Sigmoid colon (tissue), 7 donors: Measurements from ENCODE around the gene JPT2. TPM values are rescaled to one million over a fixed set of nuclear protein-coding genes. Genes with fewer than 3 reads are reported as not detected.
"Not testable (repeated sequence)": the region's sequence is repeated elsewhere in the genome, so short reads cannot be mapped to it uniquely, and the experiment has no call there.

Experiments used
- DNase-seq: peaks from one replicate; pipeline ENCODE4 v3.0.0-alpha.2; 2019
- H3K27ac ChIP-seq, 4 donors: fragments of 200-600 bp; sonication (generic); one replicate each; pipeline ENCODE4 v1.5.1; 2016 to 2019; ENCODE audit warnings: mild to moderate bottlenecking in 1 of 4
- H3K27me3 ChIP-seq, 3 donors: fragments of 200-600 bp; sonication (generic); one replicate each; pipeline ENCODE4 v1.5.1; 2019; ENCODE audit warnings: mild to moderate bottlenecking in 1 of 3
- H3K36me3 ChIP-seq, 4 donors: fragments of 200-600 bp; sonication (generic); one replicate each; pipeline ENCODE4 v1.5.1; 2016 to 2019
- H3K4me1 ChIP-seq, 4 donors: fragments of 200-600 bp; sonication (generic); one replicate each; pipeline ENCODE4 v1.5.1; 2017 to 2019
- H3K4me3 ChIP-seq, 4 donors: fragments of 200-600 bp; sonication (generic); one replicate each; pipeline ENCODE4 v1.5.1; 2017 to 2019; ENCODE audit warnings: mild to moderate bottlenecking in 2 of 4, moderate library complexity in 1 of 4
- H3K9me3 ChIP-seq, 4 donors: fragments of 200-600 bp in 3 of 4; sonication (generic) in 3 of 4; one replicate each; pipeline versions ENCODE4 v1.5.1 to v1.6.1; 2013 to 2019
- EP300 ChIP-seq, 4 donors: sonication (generic); formaldehyde crosslinking; IDR thresholded peaks; one replicate each; pipeline ENCODE4 v1.6.1; 2017; ENCODE audit warnings: antibody characterized with exemption in 4 of 4
- POLR2A ChIP-seq, 2 donors: fragments of 450-650 bp; IDR thresholded peaks; one replicate each; pipeline ENCODE4 v1.6.1; 2016; ENCODE audit warnings: antibody characterized with exemption in 2 of 2, mild to moderate bottlenecking in 2 of 2, moderate library complexity in 2 of 2
- POLR2AphosphoS5 ChIP-seq, 4 donors: sonication (generic); formaldehyde crosslinking; IDR thresholded peaks; one replicate each; pipeline ENCODE4 v1.6.1; 2017; ENCODE audit warnings: antibody characterized with exemption in 4 of 4
- WGBS, 2 donors: extraction: QIAGEN DNeasy Blood & Tissue Kit; methylation state at CpG; one replicate each; pipeline ENCODE4 v1.1.7; 2013; 5-methylcytosine and 5-hydroxymethylcytosine counted together
- intact Hi-C: fragments of 100-400 bp; cut with DNase I; formaldehyde crosslinking; loops from one replicate; pipeline ENCODE4 v1.15.1; 2023
- polyA plus RNA-seq, 3 donors: library from polyadenylated mRNA; stranded (reverse); fragments of 200-250 nt; gene quantifications; one replicate each; pipeline ENCODE4 v1.2.3, GENCODE V29; 2013
- total RNA-seq, 4 donors: library from RNA; depleted of rRNA; stranded (reverse); fragments of >200 nt; gene quantifications; one replicate each; pipeline ENCODE4 v1.1.0, GENCODE V29; 2016
- TF ChIP-seq, protein P1 (sequence below), 4 experiments: fragments of 450-650 bp in 3 of 4; fragments of 200-600 bp in 1 of 4; IDR thresholded peaks; one replicate each; pipeline ENCODE4 v1.5.1; 2016 to 2019; ENCODE audit warnings: antibody characterized with exemption in 4 of 4, mild to moderate bottlenecking in 3 of 4, moderate library complexity in 2 of 4
- donor health status: healthy with polysubstance abuse.
- donor health status: Bipolar disorder and iron deficiency.
- donor health status: healthy.

JPT2 gene
- total and polyA plus RNA-seq, 7 donors = 12.4 to 53.7 (median 18.1) TPM

DNA sequence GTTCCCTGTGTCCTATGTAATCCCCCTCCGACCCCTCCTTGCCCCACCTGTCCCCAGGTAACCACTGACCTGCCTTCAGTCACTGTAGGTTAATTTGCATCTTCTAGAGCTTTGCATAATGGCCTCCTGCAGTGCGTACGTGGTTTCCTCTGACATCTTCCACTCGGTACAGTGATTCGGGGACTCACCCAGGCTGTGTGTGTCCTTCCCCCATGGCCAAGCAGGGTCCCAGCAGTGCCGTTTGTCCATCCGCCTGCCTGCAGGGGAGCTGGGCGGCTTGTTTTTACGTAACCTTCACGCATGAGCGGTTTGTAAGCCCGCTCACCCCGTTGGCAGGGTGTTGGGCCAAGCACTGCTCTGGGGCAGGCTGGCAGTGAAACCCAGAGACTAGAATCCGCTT lies 35.9 kb downstream of the JPT2 start:
- Histone ChIP-seq H3K4me1 (peaks cover 0 to 21% (median 13%) of the 10 kb centered on the region in 4 donors), H3K27ac (no peak overlapping the region), H3K4me3 (no peak overlapping the region), H3K36me3 (no peaks in the 10 kb centered on the region), H3K27me3 (no peaks in the 10 kb centered on the region), H3K9me3 (no peaks in the 10 kb centered on the region)
- no peak for TF ChIP-seq POLR2AphosphoS5 (IDR thresholded peaks at IDR 0.05)
- TF ChIP-seq, protein P1, sequence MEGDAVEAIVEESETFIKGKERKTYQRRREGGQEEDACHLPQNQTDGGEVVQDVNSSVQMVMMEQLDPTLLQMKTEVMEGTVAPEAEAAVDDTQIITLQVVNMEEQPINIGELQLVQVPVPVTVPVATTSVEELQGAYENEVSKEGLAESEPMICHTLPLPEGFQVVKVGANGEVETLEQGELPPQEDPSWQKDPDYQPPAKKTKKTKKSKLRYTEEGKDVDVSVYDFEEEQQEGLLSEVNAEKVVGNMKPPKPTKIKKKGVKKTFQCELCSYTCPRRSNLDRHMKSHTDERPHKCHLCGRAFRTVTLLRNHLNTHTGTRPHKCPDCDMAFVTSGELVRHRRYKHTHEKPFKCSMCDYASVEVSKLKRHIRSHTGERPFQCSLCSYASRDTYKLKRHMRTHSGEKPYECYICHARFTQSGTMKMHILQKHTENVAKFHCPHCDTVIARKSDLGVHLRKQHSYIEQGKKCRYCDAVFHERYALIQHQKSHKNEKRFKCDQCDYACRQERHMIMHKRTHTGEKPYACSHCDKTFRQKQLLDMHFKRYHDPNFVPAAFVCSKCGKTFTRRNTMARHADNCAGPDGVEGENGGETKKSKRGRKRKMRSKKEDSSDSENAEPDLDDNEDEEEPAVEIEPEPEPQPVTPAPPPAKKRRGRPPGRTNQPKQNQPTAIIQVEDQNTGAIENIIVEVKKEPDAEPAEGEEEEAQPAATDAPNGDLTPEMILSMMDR (IDR thresholded peaks at IDR 0.05) = no peak
- TF ChIP-seq POLR2A (IDR thresholded peaks at IDR 0.05) = no peak
- TF ChIP-seq EP300 (IDR thresholded peaks at IDR 0.05) = no peak
- 75 to 89% methylated on average over 14 of the region's 14 CpGs for WGBS, 2 donors
- intact Hi-C loops = no loop called here
- DNase-seq = no peak

DNA sequence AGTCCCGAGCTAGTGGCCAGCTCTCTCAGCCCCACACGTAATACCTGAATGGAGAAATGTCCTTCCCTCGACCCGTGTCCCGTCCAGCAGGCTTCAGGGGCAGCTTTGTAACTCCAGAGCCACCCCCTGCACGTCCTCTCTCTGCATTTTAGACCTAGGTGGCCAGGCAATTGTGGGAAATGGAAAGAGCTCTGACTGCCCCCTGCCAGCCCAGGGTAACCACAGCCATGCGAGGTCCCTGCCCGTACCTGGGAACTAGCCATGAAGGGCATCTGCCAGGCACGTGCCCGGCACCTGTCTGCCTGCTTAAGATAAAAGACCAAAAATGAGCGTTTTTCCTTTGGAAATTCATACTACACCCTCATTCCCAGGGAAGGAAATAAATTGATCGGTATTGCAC lies 37.1 kb downstream of the JPT2 start:
- Histone ChIP-seq H3K36me3 (no peaks in the 10 kb centered on the region), H3K4me3 (no peak overlapping the region), H3K27me3 (no peaks in the 10 kb centered on the region), H3K4me1 (peaks cover 0 to 14% (median 6%) of the 10 kb centered on the region in 4 donors), H3K27ac (no peak overlapping the region), H3K9me3 (no peaks in the 10 kb centered on the region)
- intact Hi-C loops = no loop called here
- TF ChIP-seq EP300 (IDR thresholded peaks at IDR 0.05) (no peak), POLR2A (IDR thresholded peaks at IDR 0.05) (no peak), POLR2AphosphoS5 (IDR thresholded peaks at IDR 0.05) (no peak)
- TF ChIP-seq, protein P1 (IDR thresholded peaks at IDR 0.05) = no peak
- WGBS, 2 donors = 95% methylated on average over 12 of the region's 12 CpGs
- DNase-seq = no peak

DNA sequence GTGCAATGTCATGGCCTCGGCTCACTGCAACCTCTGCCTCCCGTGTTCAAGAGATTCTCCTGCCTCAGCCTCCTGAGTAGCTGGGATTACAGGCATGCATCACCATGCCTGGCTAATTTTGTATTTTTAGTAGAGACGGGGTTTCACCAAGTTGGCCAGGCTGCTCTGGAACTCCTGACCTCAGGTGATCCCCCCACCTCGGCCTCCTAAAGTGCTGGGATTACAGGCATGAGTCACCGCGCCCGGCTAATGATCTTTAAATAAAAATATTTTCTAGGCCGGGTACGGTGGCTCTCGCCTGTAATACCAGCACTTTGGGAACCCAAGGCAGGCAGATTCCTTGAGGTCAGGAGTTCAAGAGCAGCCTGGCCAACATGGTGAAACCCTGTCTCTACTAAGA lies 40.2 kb downstream of the JPT2 start:
- 83 to 86% methylated on average over 10 of the region's 10 CpGs for WGBS, 2 donors
- H3K4me1 ChIP-seq = peaks cover 0 to 27% (median 22%) of the 10 kb centered on the region in 4 donors
- H3K27me3 ChIP-seq, intact Hi-C loops, H3K4me3 ChIP-seq, H3K36me3 ChIP-seq, H3K9me3 ChIP-seq, H3K27ac ChIP-seq, DNase-seq: not testable (repeated sequence)

DNA sequence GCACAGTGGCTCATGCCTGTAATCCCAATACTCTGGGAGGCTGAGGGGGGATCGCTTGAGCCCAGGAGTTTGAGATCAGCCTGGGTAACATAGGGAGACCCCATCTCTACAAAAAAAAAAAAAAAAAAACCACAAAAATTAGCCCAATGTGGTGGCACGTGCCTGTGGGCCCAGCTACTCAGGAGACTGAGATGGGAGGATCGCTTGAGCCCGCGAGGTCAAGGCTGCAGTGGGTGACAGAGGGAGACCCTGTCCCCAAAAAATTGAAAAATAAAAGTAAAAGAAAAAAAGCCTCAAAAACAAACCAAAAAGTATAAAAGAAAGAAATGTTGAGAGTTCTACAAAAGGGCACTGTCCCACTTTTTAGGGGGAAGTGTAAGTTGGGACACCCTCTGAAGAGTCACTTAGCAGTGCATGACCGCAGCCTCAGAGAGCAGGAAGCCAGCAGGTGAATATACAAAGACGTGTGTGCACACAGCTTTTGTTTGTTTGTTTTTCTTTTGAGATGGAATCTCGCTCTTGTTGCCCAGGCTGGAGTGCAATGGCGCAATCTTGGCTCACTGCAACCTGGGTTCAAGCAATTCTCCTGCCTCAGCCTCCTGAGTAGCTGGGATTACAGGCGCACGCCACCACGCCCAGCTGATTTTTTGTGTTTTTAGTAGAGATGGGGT lies 41.6 kb downstream of the JPT2 start:
- H3K4me3 ChIP-seq, H3K9me3 ChIP-seq, DNase-seq, intact Hi-C loops, H3K27me3 ChIP-seq, H3K36me3 ChIP-seq, H3K27ac ChIP-seq: not testable (repeated sequence)
- WGBS, 2 donors = 76 to 81% methylated on average over 12 of the region's 12 CpGs
- H3K4me1 ChIP-seq = peaks cover 0 to 30% (median 27%) of the 10 kb centered on the region in 4 donors

DNA sequence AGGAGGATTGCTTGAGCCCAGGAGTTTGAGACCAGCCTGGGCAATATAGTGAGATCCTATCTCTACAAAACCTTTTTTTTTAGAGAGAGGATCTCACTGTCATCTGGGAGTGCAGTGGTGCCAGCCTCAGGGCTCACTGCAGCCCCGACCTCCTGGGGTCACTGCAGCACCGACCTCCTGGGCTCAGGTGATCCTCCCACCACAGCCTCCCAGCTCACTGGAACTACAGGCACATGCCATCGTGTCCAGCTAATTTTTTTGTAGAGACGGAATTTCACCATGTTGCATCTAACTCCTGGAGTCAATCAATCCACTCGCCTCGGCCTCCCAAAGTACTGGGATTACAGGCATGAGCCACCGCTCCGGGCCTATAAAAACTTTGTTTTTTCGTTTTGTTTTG lies 43.3 kb downstream of the JPT2 start:
- Histone ChIP-seq H3K36me3 (peaks cover 3 to 22% (median 9%) of the 10 kb centered on the region in 4 donors), H3K27me3 (no peaks in the 10 kb centered on the region), H3K4me3 (no peak overlapping the region), H3K4me1 (peaks cover 0 to 30% (median 27%) of the 10 kb centered on the region in 4 donors), H3K27ac (peak overlapping the region; percentile 63 to 75 (median 71)), H3K9me3 (no peaks in the 10 kb centered on the region)
- WGBS, 2 donors = 90 to 94% methylated on average over 9 of the region's 9 CpGs
- DNase-seq = no peak
- TF ChIP-seq POLR2AphosphoS5 (IDR thresholded peaks at IDR 0.05) (no peak), EP300 (IDR thresholded peaks at IDR 0.05) (no peak), POLR2A (IDR thresholded peaks at IDR 0.05) (no peak)
- TF ChIP-seq, protein P1 (IDR thresholded peaks at IDR 0.05) = no peak
- intact Hi-C loops = no loop called here
